Glutamatergic neuron (in vitro differentiated cells): ENCODE measurements around the gene STIP1. TPM values are rescaled to one million over a fixed set of nuclear protein-coding genes. Genes with fewer than 3 reads are reported as not detected.
"Not testable (repeated sequence)": the region's sequence is repeated elsewhere in the genome, so short reads cannot be mapped to it uniquely, and the experiment has no call there.

ENCODE experiments used
- DNase-seq: peaks from one replicate; pipeline ENCODE4 v3.0.0; 2022
- H3K27ac Mint-ChIP-seq: one replicate; pipeline ENCODE4 v1.8.0; 2020; ENCODE audit warnings: mild to moderate bottlenecking, mixed read lengths, inconsistent platforms; ENCODE audit not compliant: unreplicated experiment
- H3K27me3 Mint-ChIP-seq: one replicate; pipeline ENCODE4 v1.8.0; 2020; ENCODE audit warnings: mild to moderate bottlenecking, moderate library complexity, mixed read lengths, inconsistent platforms; ENCODE audit not compliant: unreplicated experiment
- H3K36me3 Mint-ChIP-seq: one replicate; pipeline ENCODE4 v1.8.0; 2020; ENCODE audit warnings: mild to moderate bottlenecking, mixed read lengths, inconsistent platforms; ENCODE audit not compliant: unreplicated experiment
- H3K4me1 Mint-ChIP-seq: one replicate; pipeline ENCODE4 v1.8.0; 2020; ENCODE audit warnings: mild to moderate bottlenecking, low read depth, mixed read lengths, inconsistent platforms; ENCODE audit not compliant: unreplicated experiment
- H3K4me3 Mint-ChIP-seq: one replicate; pipeline ENCODE4 v1.8.0; 2020; ENCODE audit warnings: mild to moderate bottlenecking, mixed read lengths, inconsistent platforms; ENCODE audit not compliant: unreplicated experiment
- H3K9me3 Mint-ChIP-seq: one replicate; pipeline ENCODE4 v1.8.0; 2020; ENCODE audit warnings: mild to moderate bottlenecking, moderate library complexity, mixed read lengths, inconsistent platforms; ENCODE audit not compliant: unreplicated experiment
- total RNA-seq: library from RNA; stranded (reverse); fragmentation: NEBNext Ultra II Directional; extraction: Animal tissue kit (Norgen Biotek cat#: 25700); gene quantifications from one replicate; pipeline ENCODE4 v1.2.1, GENCODE V29; 2021; ENCODE audit not compliant: unreplicated experiment
- TF ChIP-seq, protein P1 (sequence below): fragments of 200-600 bp; sonication (generic); IDR thresholded peaks from one replicate; pipeline ENCODE4 v1.5.0; 2021; ENCODE audit not compliant: partially characterized antibody, unreplicated experiment

Gene STIP1
- total RNA-seq, 1 donor from 2014 or later = 160 TPM

DNA sequence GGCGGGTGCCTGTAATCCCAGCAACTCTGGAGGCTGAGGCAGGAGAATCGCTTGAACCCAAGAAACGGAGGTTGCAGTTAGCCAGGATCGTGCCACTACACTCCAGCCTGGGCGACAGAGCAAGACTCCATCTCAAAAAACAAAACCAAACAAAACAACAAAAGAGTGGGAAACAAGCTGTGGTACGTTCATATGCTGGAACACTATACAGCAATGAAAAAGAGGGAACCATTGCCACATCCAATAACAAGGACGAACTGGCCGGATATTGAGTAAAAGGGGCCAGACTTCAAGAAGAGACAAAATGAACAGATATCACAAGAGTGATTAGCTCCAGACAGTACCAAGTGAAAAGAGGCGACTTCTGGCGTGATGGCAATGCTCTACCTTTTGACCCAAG lies 24.9 kb upstream of the STIP1 start:
- peaks cover 9% of the 10 kb centered on the region for H3K9me3 Mint-ChIP-seq
- DNase-seq = no peak
- peaks cover 19% of the 10 kb centered on the region for H3K4me1 Mint-ChIP-seq
- TF ChIP-seq, protein P1, sequence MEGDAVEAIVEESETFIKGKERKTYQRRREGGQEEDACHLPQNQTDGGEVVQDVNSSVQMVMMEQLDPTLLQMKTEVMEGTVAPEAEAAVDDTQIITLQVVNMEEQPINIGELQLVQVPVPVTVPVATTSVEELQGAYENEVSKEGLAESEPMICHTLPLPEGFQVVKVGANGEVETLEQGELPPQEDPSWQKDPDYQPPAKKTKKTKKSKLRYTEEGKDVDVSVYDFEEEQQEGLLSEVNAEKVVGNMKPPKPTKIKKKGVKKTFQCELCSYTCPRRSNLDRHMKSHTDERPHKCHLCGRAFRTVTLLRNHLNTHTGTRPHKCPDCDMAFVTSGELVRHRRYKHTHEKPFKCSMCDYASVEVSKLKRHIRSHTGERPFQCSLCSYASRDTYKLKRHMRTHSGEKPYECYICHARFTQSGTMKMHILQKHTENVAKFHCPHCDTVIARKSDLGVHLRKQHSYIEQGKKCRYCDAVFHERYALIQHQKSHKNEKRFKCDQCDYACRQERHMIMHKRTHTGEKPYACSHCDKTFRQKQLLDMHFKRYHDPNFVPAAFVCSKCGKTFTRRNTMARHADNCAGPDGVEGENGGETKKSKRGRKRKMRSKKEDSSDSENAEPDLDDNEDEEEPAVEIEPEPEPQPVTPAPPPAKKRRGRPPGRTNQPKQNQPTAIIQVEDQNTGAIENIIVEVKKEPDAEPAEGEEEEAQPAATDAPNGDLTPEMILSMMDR = no peak
- H3K4me3 Mint-ChIP-seq = no peak overlapping the region
- H3K27me3 Mint-ChIP-seq = peaks cover 10% of the 10 kb centered on the region
- H3K36me3 Mint-ChIP-seq = no peaks in the 10 kb centered on the region
- H3K27ac Mint-ChIP-seq = no peak overlapping the region

GRCh38 chr11:64162769-64163168 lies 23.2 kb upstream of the STIP1 start:
- H3K27me3 Mint-ChIP-seq, H3K27ac Mint-ChIP-seq, H3K4me3 Mint-ChIP-seq, H3K9me3 Mint-ChIP-seq, H3K4me1 Mint-ChIP-seq, H3K36me3 Mint-ChIP-seq, DNase-seq: not testable (repeated sequence)

- Mint-ChIP-seq H3K4me3 (no peak overlapping the region), H3K9me3 (peaks cover 2% of the 10 kb centered on the region), H3K4me1 (peaks cover 4% of the 10 kb centered on the region), H3K27me3 (peaks cover 2% of the 10 kb centered on the region), H3K36me3 (no peaks in the 10 kb centered on the region), H3K27ac (no peak overlapping the region)
- TF ChIP-seq, protein P1 = no peak
- DNase-seq = no peak
Observed at GRCh38 chr11:64163951-64164350, 22.0 kb upstream of the STIP1 start.

DNA sequence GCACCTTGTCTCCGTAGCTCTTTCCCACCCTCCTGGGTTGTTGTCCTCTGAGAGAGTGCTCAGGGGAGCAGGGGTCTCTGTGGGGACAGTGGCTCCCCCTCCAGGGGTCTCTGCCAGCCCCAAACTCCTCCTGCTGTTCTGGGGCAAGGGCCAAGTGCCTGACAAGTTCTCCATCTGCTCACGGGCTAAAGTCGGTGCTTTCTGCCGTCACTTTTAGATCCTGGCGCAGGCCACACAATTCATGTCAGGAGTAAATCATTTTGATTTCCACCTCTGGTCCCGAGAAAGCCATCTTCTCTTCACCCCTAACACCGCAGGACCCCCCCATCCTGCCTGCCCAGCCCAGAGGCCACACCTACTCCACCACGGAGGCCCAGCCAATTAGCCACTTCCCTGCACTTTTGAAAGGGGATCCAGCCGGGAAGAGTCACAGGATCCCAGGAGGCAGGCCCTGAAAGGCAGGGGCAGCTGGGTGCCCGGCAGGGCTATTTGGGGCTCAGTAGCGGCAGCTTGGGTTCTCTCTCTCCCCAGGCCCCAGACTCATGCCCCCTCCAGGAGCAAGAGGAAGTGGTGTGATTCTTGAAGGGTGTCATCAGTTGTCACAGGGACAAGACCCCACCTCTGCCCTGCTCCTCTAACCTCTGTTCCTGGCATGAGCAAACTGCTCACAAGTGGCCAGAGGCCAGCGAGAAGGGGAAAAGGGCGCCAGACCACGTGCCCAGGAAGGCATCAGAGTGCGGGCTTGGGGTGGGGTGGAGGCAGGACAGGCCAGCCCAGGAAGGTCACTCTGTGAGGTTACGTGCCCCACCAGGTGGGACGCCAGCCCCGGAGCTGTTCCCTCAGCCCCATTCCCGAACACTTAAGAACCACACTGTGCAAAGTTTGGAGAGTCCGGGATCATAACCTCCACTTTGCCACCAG lies 21.3 kb upstream of the STIP1 start:
- H3K27ac Mint-ChIP-seq = peak overlapping the region; percentile 48
- TF ChIP-seq, protein P1 = no peak
- H3K4me3 Mint-ChIP-seq = peak overlapping the region; percentile 61
- H3K36me3 Mint-ChIP-seq = no peaks in the 10 kb centered on the region
- H3K27me3 Mint-ChIP-seq = peaks cover 2% of the 10 kb centered on the region
- no peak for DNase-seq
- H3K4me1 Mint-ChIP-seq = peaks cover 4% of the 10 kb centered on the region
- peaks cover 2% of the 10 kb centered on the region for H3K9me3 Mint-ChIP-seq

DNA sequence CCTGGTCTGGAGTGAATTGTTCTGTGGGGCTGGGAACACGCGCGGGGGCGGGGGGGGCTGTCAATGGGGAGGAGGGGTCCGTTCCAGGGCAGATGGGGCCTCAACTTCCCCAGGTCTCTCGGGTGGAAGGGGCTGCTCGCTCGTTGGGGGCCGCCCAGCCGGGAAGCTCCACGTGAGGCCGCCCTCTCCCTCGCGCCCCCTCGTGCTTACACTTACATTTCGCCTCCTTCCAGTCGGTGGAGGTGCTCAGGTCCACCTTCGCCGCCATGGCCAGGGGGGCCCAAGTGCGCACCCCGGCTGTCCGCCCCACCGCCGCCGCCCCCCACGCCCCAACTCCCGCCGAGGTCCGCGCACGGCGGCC lies 20.5 kb upstream of the STIP1 start:
- no peaks in the 10 kb centered on the region for H3K36me3 Mint-ChIP-seq
- peaks cover 2% of the 10 kb centered on the region for H3K9me3 Mint-ChIP-seq
- H3K27ac Mint-ChIP-seq = no peak overlapping the region
- peaks cover 4% of the 10 kb centered on the region for H3K4me1 Mint-ChIP-seq
- DNase-seq = peak; percentile 58
- peak overlapping the region; percentile 61 for H3K4me3 Mint-ChIP-seq
- H3K27me3 Mint-ChIP-seq = peaks cover 2% of the 10 kb centered on the region
- TF ChIP-seq, protein P1 = no peak
